Gastroesophageal sphincter (tissue), 4 donors: Measurements from ENCODE around the gene PDCD1. TPM values are rescaled to one million over a fixed set of nuclear protein-coding genes. Genes with fewer than 3 reads are reported as not detected.
A peak's percentile ranks its signal among the peaks of the same experiment; 100 is the strongest.
"Not testable (repeated sequence)": the region's sequence is repeated elsewhere in the genome, so short reads cannot be mapped to it uniquely, and the experiment has no call there.

Experiments used
- ATAC-seq: fragments of 150-250 bp; one replicate; pipeline ENCODE4 v1.9.1; 2016; ENCODE audit warnings: mild to moderate bottlenecking, moderate library complexity
- H3K27ac ChIP-seq, 4 donors: fragments of 200-600 bp; sonication (generic) in 3 of 4; 1 replicate in 3 of 4; 2 replicates in 1 of 4; pipeline ENCODE4 v1.5.1; 2016 to 2019
- H3K27me3 ChIP-seq: fragments of 200-600 bp; sonication (generic); one replicate; pipeline ENCODE4 v1.5.1; 2019
- H3K36me3 ChIP-seq, 2 donors: fragments of 200-600 bp; sonication (generic); one replicate each; pipeline ENCODE4 v1.5.1; 2019; ENCODE audit warnings: control low read depth in 1 of 2
- H3K4me1 ChIP-seq, 3 donors: fragments of 200-600 bp; sonication (generic); 1 replicate in 2 of 3; 2 replicates in 1 of 3; pipeline ENCODE4 v1.5.1; 2016 to 2019; ENCODE audit warnings: control low read depth in 2 of 3
- H3K4me3 ChIP-seq, 2 donors: fragments of 200-600 bp; sonication (generic); one replicate each; pipeline ENCODE4 v1.5.1; 2019; ENCODE audit warnings: mild to moderate bottlenecking in 1 of 2, moderate library complexity in 1 of 2
- H3K9me3 ChIP-seq, 3 donors: fragments of 200-600 bp; sonication (generic); one replicate each; pipeline ENCODE4 v1.5.1; 2017 to 2019; ENCODE audit warnings: control low read depth in 2 of 3
- EP300 ChIP-seq: sonication (generic); formaldehyde crosslinking; IDR thresholded peaks from one replicate; pipeline ENCODE4 v1.6.1; 2017; ENCODE audit warnings: antibody characterized with exemption, mild to moderate bottlenecking
- POLR2A ChIP-seq, 2 donors: fragments of 450-650 bp; IDR thresholded peaks; one replicate each; pipeline ENCODE4 v1.6.1; 2017; ENCODE audit warnings: antibody characterized with exemption in 2 of 2, mild to moderate bottlenecking in 2 of 2, moderate library complexity in 1 of 2
- POLR2AphosphoS5 ChIP-seq: sonication (generic); formaldehyde crosslinking; IDR thresholded peaks from one replicate; pipeline ENCODE4 v1.6.1; 2017; ENCODE audit warnings: antibody characterized with exemption
- WGBS, 2 donors: methylation state at CpG; one replicate each; pipeline ENCODE4 v1.1.5; 2018; ENCODE audit warnings: low coverage in 1 of 2; 5-methylcytosine and 5-hydroxymethylcytosine counted together
- total RNA-seq, 4 donors: library from RNA; depleted of rRNA; stranded (reverse); fragments of >200 nt; gene quantifications; one replicate each; pipeline ENCODE4 v1.1.0, GENCODE V29; 2016
- TF ChIP-seq, protein P1 (sequence below), 4 experiments: fragments of 200-600 bp in 2 of 4; fragments of 450-650 bp in 2 of 4; sonication (generic) in 1 of 4; IDR thresholded peaks; one replicate each; pipeline ENCODE4 v1.5.1; 2017 to 2019; ENCODE audit warnings: antibody characterized with exemption in 4 of 4, mild to moderate bottlenecking in 2 of 4, moderate library complexity in 2 of 4

Gene PDCD1
- total RNA-seq, 4 donors from 2014 or later = 0.19 to 0.54 TPM; not detected in 2

DNA sequence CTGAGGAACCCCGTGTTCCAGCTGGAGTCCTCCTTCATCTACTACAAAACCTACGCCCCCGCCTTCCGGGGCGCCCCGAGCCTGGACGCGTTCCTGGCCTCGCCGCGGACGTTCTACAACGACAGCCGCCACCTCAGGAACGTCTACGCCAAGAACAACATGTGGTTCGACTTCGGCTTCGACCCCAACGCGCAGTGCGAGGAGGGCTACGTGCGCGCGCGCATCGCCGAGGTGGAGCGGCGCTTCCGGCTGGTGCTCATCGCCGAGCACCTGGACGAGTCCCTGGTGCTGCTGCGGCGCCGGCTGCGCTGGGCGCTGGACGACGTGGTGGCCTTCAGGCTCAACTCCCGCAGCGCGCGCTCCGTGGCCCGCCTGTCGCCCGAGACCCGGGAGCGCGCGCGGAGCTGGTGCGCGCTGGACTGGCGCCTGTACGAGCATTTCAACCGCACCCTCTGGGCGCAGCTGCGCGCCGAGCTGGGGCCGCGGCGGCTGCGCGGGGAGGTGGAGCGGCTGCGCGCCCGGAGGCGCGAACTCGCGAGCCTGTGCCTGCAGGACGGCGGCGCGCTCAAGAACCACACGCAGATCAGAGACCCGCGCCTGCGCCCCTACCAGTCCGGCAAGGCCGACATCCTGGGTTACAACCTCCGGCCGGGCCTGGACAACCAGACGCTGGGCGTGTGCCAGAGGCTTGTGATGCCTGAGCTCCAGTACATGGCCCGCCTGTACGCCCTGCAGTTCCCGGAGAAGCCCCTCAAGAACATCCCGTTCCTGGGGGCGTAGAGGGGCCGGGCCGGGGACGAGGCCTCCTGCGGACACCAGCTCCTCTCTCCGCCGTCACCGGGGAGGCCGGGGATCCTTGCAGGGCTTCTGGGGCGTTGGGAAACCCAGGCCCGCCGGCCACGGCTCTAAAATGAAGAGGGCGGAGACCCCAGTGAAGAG is 55.0 kb downstream of the PDCD1 start:
- peaks cover 0 to 23% (median 13%) of the 10 kb centered on the region in 3 donors for H3K4me1 ChIP-seq
- H3K27ac ChIP-seq = peak overlapping the region in 1 of 4 donors; percentile 13
- H3K27me3 ChIP-seq = peaks cover 59% of the 10 kb centered on the region
- H3K36me3 ChIP-seq = no peaks in the 10 kb centered on the region
- TF ChIP-seq EP300 = no peak
- TF ChIP-seq POLR2AphosphoS5 = no peak
- no peak for TF ChIP-seq POLR2A (IDR thresholded peaks at IDR 0.05)
- H3K9me3 ChIP-seq = no peaks in the 10 kb centered on the region
- ATAC-seq = peak; percentile 47
- WGBS, 2 donors = 2% methylated on average over 11 of the region's 109 CpGs; no CpG with 5 or more reads in 1 of the 2 donors
- H3K4me3 ChIP-seq = peak overlapping the region; percentile 2 to 52

DNA sequence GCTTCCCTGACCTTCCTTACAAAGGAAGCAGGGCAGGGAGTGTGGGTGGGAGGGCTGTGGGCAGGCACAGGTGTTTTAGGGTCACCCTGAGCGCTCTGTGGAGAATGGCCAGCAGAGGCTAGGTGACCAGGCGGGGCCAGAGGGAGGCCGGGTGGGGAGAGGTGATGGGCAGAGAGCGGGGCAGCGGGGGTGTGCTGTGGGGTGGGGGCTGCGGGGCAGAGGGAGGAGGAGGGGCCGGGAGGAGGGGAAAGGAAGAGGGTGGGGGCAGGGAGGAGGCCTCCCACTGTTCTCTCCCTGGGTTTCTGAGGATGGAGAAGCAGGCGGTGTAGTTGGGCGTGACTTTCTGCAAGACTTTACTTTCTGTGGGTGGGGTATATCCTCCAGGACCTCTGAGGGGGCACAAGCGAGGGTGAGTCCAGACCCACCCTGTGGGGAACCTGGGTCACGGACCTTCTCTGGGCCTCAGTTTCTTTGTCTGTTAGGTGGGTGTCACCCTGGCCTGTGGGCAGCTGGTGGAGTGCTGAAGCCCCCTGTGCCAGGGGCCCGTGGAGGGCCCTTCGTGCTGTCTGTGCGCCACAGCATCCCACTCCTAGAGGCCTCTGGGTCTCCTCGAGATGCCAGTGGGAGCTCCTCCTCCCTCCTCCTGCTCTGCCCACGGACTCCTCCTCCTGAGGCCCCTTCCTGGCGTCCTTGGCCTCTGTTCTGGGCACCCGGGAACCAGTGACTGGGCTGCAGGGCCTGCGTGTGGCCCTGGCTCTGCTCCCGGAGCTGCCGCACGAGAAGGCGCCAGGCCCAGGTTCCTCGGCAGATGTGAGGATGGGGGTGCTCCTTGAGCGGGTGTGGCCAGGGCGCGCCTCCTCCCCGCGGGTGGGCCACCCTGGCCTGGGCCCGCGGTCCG is 56.0 kb downstream of the PDCD1 start:
- H3K4me3 ChIP-seq = peak overlapping the region in 1 of 2 donors; percentile 52
- H3K36me3 ChIP-seq = no peaks in the 10 kb centered on the region
- H3K27ac ChIP-seq = no peak overlapping the region
- no peak for ATAC-seq
- no peaks in the 10 kb centered on the region for H3K9me3 ChIP-seq
- H3K27me3 ChIP-seq = peaks cover 67% of the 10 kb centered on the region
- no peak for TF ChIP-seq POLR2AphosphoS5
- TF ChIP-seq EP300 = no peak
- TF ChIP-seq, protein P1, sequence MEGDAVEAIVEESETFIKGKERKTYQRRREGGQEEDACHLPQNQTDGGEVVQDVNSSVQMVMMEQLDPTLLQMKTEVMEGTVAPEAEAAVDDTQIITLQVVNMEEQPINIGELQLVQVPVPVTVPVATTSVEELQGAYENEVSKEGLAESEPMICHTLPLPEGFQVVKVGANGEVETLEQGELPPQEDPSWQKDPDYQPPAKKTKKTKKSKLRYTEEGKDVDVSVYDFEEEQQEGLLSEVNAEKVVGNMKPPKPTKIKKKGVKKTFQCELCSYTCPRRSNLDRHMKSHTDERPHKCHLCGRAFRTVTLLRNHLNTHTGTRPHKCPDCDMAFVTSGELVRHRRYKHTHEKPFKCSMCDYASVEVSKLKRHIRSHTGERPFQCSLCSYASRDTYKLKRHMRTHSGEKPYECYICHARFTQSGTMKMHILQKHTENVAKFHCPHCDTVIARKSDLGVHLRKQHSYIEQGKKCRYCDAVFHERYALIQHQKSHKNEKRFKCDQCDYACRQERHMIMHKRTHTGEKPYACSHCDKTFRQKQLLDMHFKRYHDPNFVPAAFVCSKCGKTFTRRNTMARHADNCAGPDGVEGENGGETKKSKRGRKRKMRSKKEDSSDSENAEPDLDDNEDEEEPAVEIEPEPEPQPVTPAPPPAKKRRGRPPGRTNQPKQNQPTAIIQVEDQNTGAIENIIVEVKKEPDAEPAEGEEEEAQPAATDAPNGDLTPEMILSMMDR (IDR thresholded peaks at IDR 0.05) = no peak
- no peak for TF ChIP-seq POLR2A (IDR thresholded peaks at IDR 0.05)
- peaks cover 0 to 23% (median 13%) of the 10 kb centered on the region in 3 donors for H3K4me1 ChIP-seq
- WGBS, 2 donors = 71 to 90% methylated on average over 3 to 7 of the region's 32 CpGs

DNA sequence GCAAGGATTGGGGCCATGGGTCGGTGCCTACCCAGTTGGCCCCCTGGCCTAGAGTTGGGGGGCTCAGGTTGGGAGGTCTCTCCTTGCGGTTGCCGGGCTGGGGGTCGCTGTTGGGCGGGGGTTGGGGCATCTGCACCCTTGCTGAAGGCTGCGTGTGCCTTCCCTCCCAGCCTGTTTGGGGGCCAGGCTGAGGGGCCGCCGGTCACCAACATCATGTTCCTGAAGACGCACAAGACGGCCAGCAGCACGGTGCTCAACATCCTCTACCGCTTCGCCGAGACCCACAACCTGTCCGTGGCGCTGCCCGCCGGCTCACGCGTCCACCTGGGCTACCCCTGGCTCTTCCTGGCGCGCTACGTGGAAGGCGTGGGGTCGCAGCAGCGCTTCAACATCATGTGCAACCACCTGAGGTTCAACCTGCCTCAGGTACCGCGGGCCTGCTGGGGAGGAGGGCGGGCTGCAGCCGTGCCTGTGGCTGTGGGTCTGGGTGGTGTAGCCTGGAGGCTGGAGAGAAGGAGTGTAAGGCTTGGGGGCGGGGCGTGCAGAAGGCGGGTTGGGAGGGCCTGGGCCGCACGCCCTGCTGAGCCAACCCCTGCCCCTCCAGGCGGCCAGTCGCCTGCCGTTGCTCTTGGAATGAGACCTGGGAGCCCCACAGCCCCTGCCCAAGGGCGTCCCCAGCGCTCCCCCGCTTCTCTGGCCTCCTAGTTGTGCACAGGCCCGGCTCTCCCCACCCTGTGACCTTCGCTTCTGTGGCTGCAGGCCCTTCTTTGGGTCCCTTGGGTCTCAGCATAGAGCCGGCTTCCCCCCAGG is 56.9 kb downstream of the PDCD1 start:
- Histone ChIP-seq H3K4me3 (no peak overlapping the region), H3K4me1 (peaks cover 0 to 23% (median 13%) of the 10 kb centered on the region in 3 donors), H3K27me3 (peaks cover 72% of the 10 kb centered on the region), H3K27ac (no peak overlapping the region), H3K36me3 (no peaks in the 10 kb centered on the region), H3K9me3 (no peaks in the 10 kb centered on the region)
- TF ChIP-seq, protein P1 (IDR thresholded peaks at IDR 0.05) = no peak
- TF ChIP-seq POLR2A (IDR thresholded peaks at IDR 0.05) (no peak), POLR2AphosphoS5 (no peak), EP300 (no peak)
- 96% methylated on average over 5 of the region's 44 CpGs; no CpG with 5 or more reads in 1 of the 2 donors for WGBS, 2 donors
- no peak for ATAC-seq

DNA sequence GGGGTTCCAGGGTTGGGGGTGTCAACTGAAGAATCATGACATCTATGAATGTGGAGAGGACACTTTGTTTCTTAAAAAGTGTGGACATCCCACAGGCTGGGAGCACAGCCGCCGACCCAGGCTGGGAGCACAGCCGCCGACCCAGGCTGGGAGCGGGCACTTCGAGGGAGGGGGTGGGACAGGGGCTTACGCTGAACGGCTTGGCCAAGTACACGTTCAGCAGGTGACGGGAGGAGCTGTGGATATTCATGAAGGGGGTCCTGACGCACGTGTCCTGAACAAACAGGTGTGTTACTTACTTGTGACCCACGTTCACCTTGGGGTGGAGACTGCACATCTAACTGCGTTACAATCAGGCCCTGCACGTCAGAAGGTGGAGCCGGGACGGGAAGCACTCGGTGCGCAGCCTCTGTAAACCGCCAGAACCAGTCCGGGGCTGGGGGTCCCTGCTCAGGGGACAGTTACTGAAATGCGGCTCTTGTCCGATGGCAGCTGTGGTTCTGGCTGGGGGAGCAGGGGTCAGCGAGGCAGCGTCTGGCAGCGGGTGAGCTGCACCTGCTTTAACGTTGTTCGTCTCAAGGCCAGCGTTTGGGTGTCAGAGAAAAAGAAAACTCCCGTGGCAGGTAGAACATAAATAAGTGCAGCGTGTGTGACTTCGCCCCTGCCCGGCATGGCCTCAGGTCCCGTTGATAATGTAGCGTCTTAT is 58.3 kb downstream of the PDCD1 start:
- not testable (repeated sequence) for H3K36me3 ChIP-seq, H3K9me3 ChIP-seq, H3K27ac ChIP-seq, H3K4me3 ChIP-seq, ATAC-seq
- WGBS, 2 donors = 69 to 88% methylated on average over 4 to 21 of the region's 35 CpGs
- H3K4me1 ChIP-seq = peaks cover 0 to 23% (median 13%) of the 10 kb centered on the region in 3 donors
- peaks cover 77% of the 10 kb centered on the region for H3K27me3 ChIP-seq

Other genes starting within 250 kb of the PDCD1 start
- 10 to 100 TPM; 36.0 to 68.4 (median 43.0) TPM for gene THAP4, start 221.7 kb downstream of the PDCD1 start, total RNA-seq
- gene ATG4B, start 221.2 kb downstream of the PDCD1 start, total RNA-seq = 10 to 100 TPM; 44.2 to 72.1 (median 66.0) TPM
- 10 to 100 TPM in 2 of 4 donors, 1 to 10 TPM in 2; 7.7 to 18.7 (median 11.0) TPM for gene DTYMK, start 172.1 kb downstream of the PDCD1 start, total RNA-seq
- gene ING5, start 156.9 kb downstream of the PDCD1 start, total RNA-seq = 10 to 100 TPM; 18.0 to 46.7 (median 35.5) TPM
- gene D2HGDH, start 124.3 kb downstream of the PDCD1 start, total RNA-seq = 10 to 100 TPM; 12.5 to 21.8 (median 13.3) TPM
- gene GAL3ST2, start 82.1 kb downstream of the PDCD1 start, total RNA-seq = under 1 TPM in 1 of 4 donors, not detected in 3; 0.40 TPM
- 1 to 10 TPM in 1 of 4 donors, under 1 TPM in 1, not detected in 2; 0.47 to 2.0 TPM for gene NEU4, start 49.7 kb downstream of the PDCD1 start, total RNA-seq
- gene RTP5, start 10.8 kb upstream of the PDCD1 start, total RNA-seq = not detected